Ishikawa (cell line): ENCODE data around the gene FCER1A.

Experiments used
- CEBPB ChIP-seq: IDR thresholded peaks from 2 replicates; pipeline ENCODE4 v1.6.1; 2012
- CREB1 ChIP-seq: IDR thresholded peaks from 2 replicates; pipeline ENCODE4 v1.6.1; 2012; ENCODE audit warnings: low read depth
- EGR1 ChIP-seq: IDR thresholded peaks from 2 replicates; pipeline ENCODE4 v1.6.1; 2012
- EP300 ChIP-seq: IDR thresholded peaks from 2 replicates; pipeline ENCODE4 v1.6.1; 2012; ENCODE audit warnings: borderline replicate concordance
- FOXM1 ChIP-seq: IDR thresholded peaks from 2 replicates; pipeline ENCODE4 v1.6.1; 2012; ENCODE audit warnings: low read depth, borderline replicate concordance
- MAX ChIP-seq: IDR thresholded peaks from 2 replicates; pipeline ENCODE4 v1.6.1; 2012
- NFIC ChIP-seq: IDR thresholded peaks from 2 replicates; pipeline ENCODE4 v1.6.1; 2012
- RAD21 ChIP-seq: IDR thresholded peaks from 2 replicates; pipeline ENCODE4 v1.6.1; 2012; ENCODE audit warnings: low read depth
- REST ChIP-seq: IDR thresholded peaks from 2 replicates; pipeline ENCODE4 v1.6.1; 2012; ENCODE audit warnings: low read depth, mild to moderate bottlenecking
- TAF1 ChIP-seq: IDR thresholded peaks from 2 replicates; pipeline ENCODE4 v1.6.1; 2012; ENCODE audit warnings: low read depth, mild to moderate bottlenecking
- TCF12 ChIP-seq: IDR thresholded peaks from 2 replicates; pipeline ENCODE4 v1.6.1; 2012; ENCODE audit warnings: low read depth
- TEAD4 ChIP-seq: IDR thresholded peaks from 2 replicates; pipeline ENCODE4 v1.6.1; 2012
- USF1 ChIP-seq: IDR thresholded peaks from 2 replicates; pipeline ENCODE4 v1.6.1; 2012
- YY1 ChIP-seq: IDR thresholded peaks from 2 replicates; pipeline ENCODE4 v1.6.1; 2012; ENCODE audit warnings: low read depth
- ZBTB7A ChIP-seq: IDR thresholded peaks from 2 replicates; pipeline ENCODE4 v1.6.1; 2012; ENCODE audit warnings: low read depth

The FCER1A gene

GRCh38 chr1:159339536-159339935, 37.4 kb downstream of the FCER1A start:
- TF ChIP-seq CREB1 (no peak), TCF12 (no peak), NFIC (no peak), YY1 (no peak)

- TF ChIP-seq FOXM1 (no peak), CREB1 (no peak), CEBPB (no peak), ZBTB7A (no peak), RAD21 (no peak), TCF12 (no peak), MAX (no peak)
These were observed 39.6 kb downstream of the FCER1A start for GRCh38 chr1:159341736-159342135.

DNA sequence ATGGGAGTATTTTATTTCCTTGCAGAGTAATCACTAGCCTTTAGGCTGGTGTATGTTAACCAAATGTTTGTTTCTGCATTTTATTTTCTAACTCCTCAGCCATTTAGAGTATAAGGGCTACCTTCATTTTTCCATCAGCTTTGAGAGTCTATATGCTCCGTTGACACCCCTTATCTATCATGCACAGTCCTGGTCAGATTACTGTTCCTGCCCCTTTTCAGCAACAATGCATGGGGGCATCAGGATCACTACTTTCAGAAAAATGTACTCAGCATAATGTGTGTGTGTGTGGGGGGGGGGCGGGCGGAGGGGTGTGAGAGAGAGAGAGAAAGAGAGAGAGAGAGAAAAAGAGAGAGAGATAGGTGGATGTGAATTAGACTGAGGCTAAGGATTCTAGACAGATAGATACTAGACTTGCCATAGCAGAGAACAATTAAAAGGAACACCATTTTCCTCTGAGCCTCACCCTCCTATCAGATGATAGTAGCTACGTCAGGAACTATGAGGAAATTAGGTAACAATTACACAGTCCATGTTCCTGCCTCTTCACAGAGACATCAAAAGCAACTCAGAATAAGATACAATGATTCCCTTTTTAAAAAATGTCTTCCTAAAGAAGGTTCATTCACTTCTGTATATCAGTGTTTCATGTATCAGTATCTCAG, 40.8 kb downstream of the FCER1A start:
- TF ChIP-seq EGR1 (no peak), REST (no peak), ZBTB7A (no peak), TAF1 (no peak), CREB1 (no peak), FOXM1 (no peak), CEBPB (no peak), EP300 (no peak), NFIC (no peak), TEAD4 (no peak), TCF12 (no peak), MAX (no peak), USF1 (no peak), RAD21 (no peak), YY1 (no peak)

DNA sequence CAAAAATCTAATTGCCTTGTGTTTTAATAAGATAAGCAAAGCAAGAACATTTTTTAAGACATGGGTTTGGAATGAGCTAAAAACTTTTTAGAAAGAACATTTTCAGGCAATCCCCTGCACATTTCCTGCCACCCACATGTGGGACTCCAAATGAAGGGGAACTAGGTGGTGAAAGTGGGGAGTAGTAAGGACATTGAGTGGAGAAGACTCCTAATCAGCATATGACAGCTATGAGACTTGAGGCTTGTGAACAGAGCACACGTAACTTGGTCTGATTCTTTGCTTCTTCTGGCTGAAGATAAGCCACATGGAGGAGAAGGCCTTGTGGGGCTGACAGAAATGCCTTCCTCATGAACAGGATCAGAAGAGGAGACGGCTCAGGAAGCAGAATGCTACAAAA, 50.3 kb downstream of the FCER1A start:
- no peak for TF ChIP-seq YY1
